Measurements from ENCODE around the gene SLC30A2.

Gene SLC30A2

DNA sequence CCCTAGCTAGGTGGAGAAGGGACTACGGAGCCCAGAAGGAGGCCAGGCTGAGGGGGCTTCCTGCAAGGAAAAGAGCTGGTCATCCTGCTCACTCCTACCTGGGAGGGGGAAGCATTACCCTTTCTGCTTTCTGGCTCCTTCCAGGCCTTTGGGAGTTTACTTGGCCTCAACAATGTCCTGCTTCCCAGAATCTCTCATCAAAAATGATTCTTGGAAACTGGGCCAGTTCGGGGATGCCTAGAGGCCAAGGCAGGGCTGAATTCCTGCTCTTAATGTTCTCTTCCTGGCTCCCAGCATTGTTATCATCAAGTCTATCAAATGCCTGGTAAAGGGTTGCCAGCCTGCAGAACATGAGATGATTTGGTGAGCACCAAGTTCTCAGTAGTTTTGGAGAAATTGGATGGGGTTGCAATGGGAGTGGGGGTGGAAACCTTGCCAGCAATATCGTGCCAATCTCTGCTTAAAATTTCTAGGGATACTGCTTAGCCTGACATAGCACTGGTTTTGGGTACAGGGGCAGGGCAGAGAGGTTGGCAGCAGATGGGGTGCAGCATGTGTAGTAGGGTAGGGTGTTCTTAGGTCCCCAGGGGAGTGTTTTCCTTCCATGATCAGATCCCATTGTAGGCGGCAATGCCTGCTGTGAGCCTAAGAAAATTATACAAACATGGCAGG is 40.3 kb downstream of the SLC30A2 start:
- Histone ChIP-seq H3K4me1 (ENCODE audit: control insufficient read depth in 1 of 2, insufficient read depth in 1 of 2, low read depth in 1 of 2, low read length in 1 of 2) (peaks cover 11 to 14% of the 10 kb centered on the region in 2 experiments), H3K27ac (no peak overlapping the region), H3K4me3 (ENCODE audit: low read depth in 1 of 2, low read length in 1 of 2) (no peak overlapping the region), H3K36me3 (no peaks in the 10 kb centered on the region), H3K9me3 (no peaks in the 10 kb centered on the region), H3K27me3 (no peaks in the 10 kb centered on the region)
- TF ChIP-seq, protein P1, sequence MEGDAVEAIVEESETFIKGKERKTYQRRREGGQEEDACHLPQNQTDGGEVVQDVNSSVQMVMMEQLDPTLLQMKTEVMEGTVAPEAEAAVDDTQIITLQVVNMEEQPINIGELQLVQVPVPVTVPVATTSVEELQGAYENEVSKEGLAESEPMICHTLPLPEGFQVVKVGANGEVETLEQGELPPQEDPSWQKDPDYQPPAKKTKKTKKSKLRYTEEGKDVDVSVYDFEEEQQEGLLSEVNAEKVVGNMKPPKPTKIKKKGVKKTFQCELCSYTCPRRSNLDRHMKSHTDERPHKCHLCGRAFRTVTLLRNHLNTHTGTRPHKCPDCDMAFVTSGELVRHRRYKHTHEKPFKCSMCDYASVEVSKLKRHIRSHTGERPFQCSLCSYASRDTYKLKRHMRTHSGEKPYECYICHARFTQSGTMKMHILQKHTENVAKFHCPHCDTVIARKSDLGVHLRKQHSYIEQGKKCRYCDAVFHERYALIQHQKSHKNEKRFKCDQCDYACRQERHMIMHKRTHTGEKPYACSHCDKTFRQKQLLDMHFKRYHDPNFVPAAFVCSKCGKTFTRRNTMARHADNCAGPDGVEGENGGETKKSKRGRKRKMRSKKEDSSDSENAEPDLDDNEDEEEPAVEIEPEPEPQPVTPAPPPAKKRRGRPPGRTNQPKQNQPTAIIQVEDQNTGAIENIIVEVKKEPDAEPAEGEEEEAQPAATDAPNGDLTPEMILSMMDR (IDR thresholded peaks at IDR 0.05) = no peak

DNA sequence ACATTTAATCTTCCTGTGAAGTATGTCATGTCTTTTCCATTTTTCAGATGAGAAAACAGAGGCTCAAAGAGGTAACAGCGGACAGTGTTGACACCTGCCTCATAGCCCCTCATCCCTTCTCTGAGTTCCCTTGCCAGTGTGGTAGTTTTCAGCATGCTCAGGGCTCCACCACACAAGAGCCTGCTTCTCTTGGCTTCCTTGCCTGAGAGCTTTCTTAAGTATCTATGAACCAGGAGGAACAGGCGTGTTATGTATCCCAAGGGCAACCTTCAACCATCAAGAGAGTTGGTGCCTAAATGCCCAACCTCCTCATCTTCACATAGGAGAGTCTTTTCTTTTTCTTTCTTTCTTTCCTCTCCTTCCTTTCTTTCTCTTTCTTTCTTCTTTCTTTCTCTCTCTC is 42.2 kb downstream of the SLC30A2 start:
- TF ChIP-seq, protein P1 (IDR thresholded peaks at IDR 0.05) = no peak
- Histone ChIP-seq H3K4me1 (ENCODE audit: control insufficient read depth in 1 of 2, insufficient read depth in 1 of 2, low read depth in 1 of 2, low read length in 1 of 2) (peaks cover 11 to 14% of the 10 kb centered on the region in 2 experiments), H3K4me3 (ENCODE audit: low read depth in 1 of 2, low read length in 1 of 2) (no peak overlapping the region), H3K27ac (no peak overlapping the region), H3K27me3 (no peaks in the 10 kb centered on the region), H3K36me3 (no peaks in the 10 kb centered on the region), H3K9me3 (no peaks in the 10 kb centered on the region)

DNA sequence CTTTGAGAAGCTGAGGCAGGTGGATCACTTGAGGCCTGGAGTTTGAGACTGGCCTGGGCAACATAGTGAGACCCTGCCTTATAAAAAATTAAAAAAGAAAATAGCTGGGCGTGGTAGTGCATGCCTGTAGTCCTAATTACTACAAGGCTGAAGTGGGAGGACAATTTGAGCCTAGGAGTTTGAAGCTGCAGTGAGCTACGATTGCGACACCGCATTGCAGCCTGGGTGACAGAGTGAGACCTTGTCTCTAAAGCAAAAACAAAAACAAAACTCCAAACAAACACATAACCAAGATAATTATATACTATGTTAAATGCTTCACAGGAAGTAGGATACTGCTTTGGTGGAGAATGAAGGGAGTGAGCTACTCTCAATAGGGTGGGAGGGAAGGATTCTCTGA is 42.7 kb downstream of the SLC30A2 start:
- H3K4me3 ChIP-seq (ENCODE audit: low read depth in 1 of 2, low read length in 1 of 2) = no peak overlapping the region
- TF ChIP-seq, protein P1 (IDR thresholded peaks at IDR 0.05) = no peak
- H3K27ac ChIP-seq = no peak overlapping the region
- H3K36me3 ChIP-seq = no peaks in the 10 kb centered on the region
- peaks cover 16 to 19% of the 10 kb centered on the region in 2 experiments for H3K4me1 ChIP-seq (ENCODE audit: control insufficient read depth in 1 of 2, insufficient read depth in 1 of 2, low read depth in 1 of 2, low read length in 1 of 2)
- H3K27me3 ChIP-seq = no peaks in the 10 kb centered on the region
- no peaks in the 10 kb centered on the region for H3K9me3 ChIP-seq

DNA sequence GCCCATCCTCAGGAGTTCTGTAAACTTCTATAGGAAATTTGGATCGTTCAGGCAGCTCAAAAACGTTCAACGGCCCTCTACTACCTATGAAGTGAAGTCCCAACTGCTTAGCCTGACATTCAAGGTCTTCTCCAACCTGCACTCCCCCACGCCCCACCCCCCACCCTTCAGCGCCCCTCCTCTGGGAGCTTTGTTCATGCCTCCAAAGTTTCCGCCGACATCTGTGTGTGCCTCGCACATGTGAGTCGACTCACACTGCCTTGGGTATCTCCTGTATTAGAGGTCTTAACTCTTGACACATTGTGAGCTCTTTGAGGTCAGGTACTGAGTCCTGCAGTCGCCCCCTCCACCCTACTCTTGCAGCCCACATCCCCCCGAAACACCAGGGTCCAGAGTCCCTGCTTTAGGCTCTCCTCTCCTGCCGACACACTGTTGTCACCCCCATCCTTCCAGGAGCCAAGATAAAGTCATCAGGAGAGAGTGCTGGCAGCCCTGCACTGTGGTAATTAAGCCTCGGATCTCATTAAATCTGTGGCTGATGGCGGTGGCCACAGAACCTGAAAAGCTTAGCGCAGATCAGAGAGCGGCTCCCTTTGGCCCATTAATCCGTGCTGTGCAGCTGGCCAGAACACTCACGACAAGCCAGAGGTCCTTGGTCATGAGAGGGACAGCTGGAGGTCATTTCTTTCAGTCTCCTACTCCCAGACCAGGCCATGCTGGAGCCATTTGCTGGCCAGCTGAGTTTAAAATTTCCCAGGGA is 46.7 kb downstream of the SLC30A2 start:
- no peaks in the 10 kb centered on the region for H3K9me3 ChIP-seq
- no peaks in the 10 kb centered on the region for H3K27me3 ChIP-seq
- H3K27ac ChIP-seq = no peak overlapping the region
- no peak overlapping the region for H3K4me3 ChIP-seq (ENCODE audit: low read depth in 1 of 2, low read length in 1 of 2)
- no peaks in the 10 kb centered on the region for H3K36me3 ChIP-seq
- TF ChIP-seq, protein P1 (IDR thresholded peaks at IDR 0.05) = no peak
- peaks cover 37% of the 10 kb centered on the region in 2 experiments for H3K4me1 ChIP-seq (ENCODE audit: control insufficient read depth in 1 of 2, insufficient read depth in 1 of 2, low read depth in 1 of 2, low read length in 1 of 2)

DNA sequence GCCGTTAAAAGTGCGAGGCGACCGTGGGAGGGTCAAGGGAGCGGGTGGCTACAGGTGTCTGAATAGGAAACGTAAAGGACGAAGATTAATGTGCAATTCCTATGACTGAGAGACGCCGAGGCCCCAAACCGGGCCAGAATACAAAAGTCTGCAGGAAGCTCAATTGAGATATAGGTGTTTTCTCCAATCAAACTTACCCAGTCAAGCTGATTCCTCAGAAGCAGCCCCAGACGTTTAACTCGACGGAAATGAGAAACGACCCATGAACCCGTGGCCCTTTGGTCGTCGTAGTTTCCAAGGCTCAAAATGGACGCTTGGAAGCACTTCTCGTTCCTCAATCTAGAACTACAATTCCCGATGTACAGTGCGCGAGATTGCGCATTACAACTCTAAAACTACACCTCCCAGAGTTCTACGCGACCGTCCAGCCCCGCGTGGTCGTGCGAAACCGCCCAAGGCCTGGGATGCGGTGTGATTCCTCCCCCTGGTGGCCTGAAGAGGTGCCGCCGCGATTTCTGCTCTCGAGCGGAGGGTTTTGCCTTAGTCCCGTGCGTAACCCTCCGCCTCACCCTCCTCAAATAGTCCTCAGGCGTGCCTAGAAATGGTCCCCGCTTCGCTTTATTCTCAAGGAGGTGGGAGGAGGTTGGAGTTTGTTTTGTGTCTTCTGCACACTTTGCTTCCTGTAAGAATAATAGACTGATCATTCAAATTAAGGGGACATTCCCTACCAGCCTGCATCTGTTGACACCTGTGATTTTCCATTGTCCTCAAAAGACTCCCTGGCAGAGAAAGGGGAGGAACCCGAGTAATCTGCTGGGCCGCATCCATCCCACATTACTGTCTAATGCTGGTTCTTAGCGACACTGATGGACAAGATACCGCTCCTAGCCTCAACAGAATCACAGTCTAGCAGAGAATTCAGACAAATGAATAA is 47.8 kb downstream of the SLC30A2 start, which contains the start of gene PAFAH2:
Gene PAFAH2 (minus strand): TSS at position 236 of the 934 bp plus-strand sequence. CDS start 7,247 bp downstream, outside the sequence.
- TF ChIP-seq, protein P1 (IDR thresholded peaks at IDR 0.05) = peak; percentile 99
- peak within 1 kb of the TSS; percentile 67 to 73 for H3K4me3 ChIP-seq (ENCODE audit: low read depth in 1 of 2, low read length in 1 of 2)
- no peaks in the 10 kb centered on the region for H3K9me3 ChIP-seq
- peak within 1 kb of the TSS; percentile 82 for H3K27ac ChIP-seq
- H3K4me1 ChIP-seq (ENCODE audit: control insufficient read depth in 1 of 2, insufficient read depth in 1 of 2, low read depth in 1 of 2, low read length in 1 of 2) = peaks cover 26 to 27% of the 10 kb centered on the region in 2 experiments
- no peaks in the 10 kb centered on the region for H3K36me3 ChIP-seq
- no peaks in the 10 kb centered on the region for H3K27me3 ChIP-seq

Data from neutrophil (primary cell).